GM13976 (cell line): Measurements from ENCODE around the gene BRMS1.

ENCODE experiments used
- DNase-seq: peaks from one replicate; pipeline ENCODE4 v3.0.0; 2012; ENCODE audit warnings: low spot score
- in situ Hi-C: fragments of 300-500 bp; cut with MboI; formaldehyde crosslinking; loops from one replicate; pipeline ENCODE4 v1.12.0; 2022; ENCODE audit warnings: low sequenced_read_pairs, mixed read lengths, inconsistent platforms; ENCODE audit not compliant: unreplicated experiment
- TF ChIP-seq, protein P1 (sequence below): IDR thresholded peaks from 2 replicates; pipeline ENCODE4 v1.5.1; 2012; ENCODE audit warnings: borderline replicate concordance, mild to moderate bottlenecking; ENCODE audit not compliant: insufficient read depth; ENCODE audit errors: extremely low read depth, missing control alignments, control extremely low read depth

Gene BRMS1

DNA sequence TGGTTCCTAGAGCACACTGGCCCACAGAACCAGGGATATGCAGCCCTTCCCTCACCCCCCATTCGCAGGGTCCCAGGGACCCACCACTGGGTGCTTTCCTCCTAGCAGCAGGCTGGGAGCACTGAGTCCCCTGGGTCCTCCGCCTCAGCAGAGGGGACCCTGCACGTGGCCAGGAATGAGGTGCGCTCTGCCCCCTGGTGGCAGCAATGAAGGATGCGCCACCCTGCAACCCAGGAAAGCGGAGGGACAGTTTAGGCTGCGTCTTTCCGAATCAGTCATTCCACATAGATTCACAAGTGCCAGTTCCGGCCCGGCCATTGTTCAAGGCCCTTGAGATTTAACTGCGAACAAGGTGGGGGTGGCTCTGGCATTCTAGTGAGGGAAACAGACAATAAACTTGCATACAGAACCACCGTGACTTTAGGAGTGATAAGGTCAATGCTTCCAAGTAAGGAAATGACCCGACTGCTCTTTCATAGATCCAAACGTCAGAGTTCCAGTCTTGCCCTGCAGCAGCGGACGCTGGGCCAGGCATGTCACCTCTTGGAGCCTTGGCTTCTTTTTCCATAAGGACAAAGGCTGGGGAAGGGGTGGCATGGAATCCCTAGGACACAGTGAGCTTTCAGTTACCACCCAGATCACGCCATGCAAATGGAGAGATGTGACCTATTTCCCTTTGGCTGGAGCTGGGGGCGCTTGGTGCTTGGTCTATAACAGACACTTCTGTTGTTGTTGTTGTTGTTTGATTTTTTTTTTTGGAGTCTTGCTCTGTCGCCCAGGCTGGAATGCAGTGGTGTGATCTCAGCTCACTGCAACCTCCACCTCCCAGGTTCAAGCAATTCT lies 16.4 kb downstream of the BRMS1 start:
- DNase-seq, result peak; percentile 89
- in situ Hi-C loops, result no loop called here
- TF ChIP-seq, protein P1, sequence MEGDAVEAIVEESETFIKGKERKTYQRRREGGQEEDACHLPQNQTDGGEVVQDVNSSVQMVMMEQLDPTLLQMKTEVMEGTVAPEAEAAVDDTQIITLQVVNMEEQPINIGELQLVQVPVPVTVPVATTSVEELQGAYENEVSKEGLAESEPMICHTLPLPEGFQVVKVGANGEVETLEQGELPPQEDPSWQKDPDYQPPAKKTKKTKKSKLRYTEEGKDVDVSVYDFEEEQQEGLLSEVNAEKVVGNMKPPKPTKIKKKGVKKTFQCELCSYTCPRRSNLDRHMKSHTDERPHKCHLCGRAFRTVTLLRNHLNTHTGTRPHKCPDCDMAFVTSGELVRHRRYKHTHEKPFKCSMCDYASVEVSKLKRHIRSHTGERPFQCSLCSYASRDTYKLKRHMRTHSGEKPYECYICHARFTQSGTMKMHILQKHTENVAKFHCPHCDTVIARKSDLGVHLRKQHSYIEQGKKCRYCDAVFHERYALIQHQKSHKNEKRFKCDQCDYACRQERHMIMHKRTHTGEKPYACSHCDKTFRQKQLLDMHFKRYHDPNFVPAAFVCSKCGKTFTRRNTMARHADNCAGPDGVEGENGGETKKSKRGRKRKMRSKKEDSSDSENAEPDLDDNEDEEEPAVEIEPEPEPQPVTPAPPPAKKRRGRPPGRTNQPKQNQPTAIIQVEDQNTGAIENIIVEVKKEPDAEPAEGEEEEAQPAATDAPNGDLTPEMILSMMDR, result peak; percentile 95

DNA sequence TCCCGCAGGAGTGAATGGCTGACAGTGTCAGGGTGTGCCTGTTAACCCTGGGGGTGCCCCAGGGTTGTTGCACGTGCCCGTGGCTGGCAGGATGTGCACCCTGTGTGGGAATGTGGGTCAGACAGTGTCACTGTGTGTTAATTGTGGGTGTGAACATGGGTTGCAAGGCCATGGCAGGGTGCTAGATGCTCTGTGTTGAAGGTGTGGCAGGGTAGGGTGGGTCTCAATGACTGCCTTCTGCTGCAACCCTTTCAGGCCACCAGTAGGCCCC lies 16.9 kb downstream of the BRMS1 start:
- TF ChIP-seq, protein P1, result no peak
- DNase-seq, result no peak
- in situ Hi-C loops, result no loop called here

DNA sequence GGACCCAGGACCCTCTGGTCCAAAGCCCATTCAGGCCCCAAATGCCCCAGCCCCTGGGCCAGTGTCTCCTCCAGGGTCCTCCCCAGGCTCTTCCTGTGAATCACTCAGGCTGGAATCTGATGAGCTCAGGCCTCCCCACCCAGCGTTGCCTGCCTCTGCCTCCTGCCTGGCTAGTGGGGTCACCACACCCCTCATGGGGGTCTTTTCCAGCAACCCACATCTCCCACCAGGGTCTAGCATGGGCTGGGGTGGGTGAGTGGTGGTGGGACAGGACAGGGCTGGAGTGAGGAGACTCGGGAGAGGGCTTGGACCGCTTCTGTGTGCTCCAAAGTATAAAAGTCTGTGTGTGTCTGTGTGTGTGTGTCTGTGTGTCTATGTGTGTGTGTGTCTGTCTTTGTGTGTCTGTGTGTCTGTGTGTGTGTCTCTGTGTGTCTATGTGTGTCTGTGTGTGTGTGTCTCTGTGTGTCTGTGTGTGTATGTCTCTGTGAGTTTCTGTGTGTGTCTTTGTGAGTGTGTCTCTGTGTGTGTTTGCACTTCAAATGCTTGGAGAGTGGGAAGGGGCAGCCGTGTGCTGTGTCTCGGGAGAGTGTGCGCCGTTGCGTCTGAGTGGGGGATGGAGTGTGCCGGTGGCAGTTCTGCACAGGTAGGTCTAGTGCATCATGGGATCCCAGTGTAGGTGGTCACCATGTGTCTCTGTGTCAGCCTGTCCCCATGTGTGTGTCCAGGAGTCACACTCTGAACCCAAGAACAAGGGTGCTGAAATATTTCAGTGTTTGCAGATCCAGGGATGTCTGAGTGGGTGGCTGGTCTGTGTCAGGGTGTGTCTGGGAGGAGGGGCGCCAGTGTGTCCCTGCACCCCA lies 17.5 kb downstream of the BRMS1 start:
- in situ Hi-C loops, result no loop called here
- TF ChIP-seq, protein P1, result no peak
- DNase-seq, result no peak

DNA sequence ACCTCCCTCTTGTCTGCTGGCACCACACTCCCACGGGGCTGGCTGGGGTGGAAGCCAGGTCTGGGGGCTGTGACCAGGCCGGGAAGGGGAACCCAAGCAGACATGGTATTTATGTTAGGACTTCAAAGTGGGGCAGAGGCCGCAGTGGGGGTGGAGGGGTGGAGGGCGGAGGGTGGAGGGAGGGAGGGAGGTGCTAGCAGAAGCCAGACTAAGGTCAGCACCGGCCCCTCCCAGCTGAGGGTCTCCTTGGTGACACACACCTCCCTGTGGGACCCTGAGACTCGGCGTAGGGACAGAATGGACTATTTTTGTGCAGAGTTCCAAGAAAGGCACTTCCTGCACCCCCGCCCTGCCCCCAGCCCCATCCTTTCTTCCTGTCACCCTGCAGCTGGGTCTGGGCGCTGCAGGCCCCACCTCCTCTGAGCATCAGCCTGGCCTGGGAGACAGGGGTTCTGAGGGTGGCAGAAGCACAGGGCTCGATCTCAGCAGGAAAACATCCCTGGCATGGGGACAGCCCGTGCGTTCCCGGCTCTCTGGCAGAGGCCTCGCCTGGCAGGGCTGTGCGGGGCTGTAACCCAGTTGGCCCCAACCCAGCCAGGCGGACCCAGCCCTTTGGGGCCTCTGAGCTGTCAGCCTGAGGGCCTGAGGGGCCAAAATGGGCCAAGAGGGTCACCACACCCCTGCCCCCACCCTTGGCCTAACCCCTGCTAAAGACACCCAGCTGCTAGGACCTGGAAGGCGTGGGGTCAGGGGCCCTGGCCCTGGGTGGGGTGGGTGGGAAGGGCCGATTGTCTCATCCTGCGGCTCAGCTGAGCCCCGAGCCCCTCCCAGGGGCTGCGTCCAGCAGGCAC lies 18.4 kb downstream of the BRMS1 start:
- no peak for DNase-seq
- in situ Hi-C loops, result no loop called here
- TF ChIP-seq, protein P1, result no peak

DNA sequence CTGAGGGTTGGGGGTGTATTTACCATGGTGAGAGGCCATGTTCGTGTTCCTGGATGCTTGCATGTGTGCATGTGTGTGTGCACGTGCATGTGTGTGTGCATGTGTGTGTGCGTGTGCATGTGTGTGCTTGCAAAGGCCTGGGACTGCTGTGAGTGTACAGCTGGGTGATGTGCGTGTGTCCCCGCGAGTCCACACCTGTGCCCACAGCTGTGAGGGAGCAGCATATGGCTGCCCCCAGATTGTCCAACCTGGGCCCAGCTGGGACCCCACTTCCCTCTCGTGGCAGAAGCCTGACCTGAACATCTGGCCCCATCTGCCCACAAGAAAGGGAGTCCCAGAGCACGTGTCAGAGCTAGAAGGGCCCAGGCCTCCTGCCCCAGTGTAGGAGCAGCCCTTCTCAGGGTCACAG lies 19.6 kb downstream of the BRMS1 start:
- TF ChIP-seq, protein P1, result no peak
- in situ Hi-C loops, result no loop called here

DNA sequence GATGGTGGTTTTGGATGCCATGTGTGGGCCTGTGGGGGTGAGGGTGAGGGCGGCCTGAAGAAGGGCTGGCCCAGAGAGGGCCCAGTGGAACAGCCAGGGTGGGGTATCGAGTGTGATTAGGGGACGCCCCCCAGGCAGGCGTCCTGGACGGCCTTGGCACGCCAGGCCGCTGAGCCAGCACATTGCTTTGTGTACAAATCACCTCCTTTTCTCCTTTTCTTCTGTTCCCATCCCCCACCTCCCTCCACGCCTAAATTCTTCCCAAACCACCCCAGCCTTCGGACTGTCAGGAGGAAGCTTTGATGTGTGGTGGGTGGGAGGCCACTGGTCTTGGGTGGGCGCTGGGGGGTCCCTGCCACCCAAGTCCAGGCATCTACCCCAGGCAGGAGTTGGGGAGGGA lies 20.2 kb downstream of the BRMS1 start:
- no peak for DNase-seq
- TF ChIP-seq, protein P1, result no peak
- in situ Hi-C loops, result no loop called here

More for the DNA sequence above, 19.6 kb downstream of the BRMS1 start:
- no peak for DNase-seq
